Endothelial cell of umbilical vein (primary cell): ENCODE data around the gene LPP. TPM values are rescaled to one million over a fixed set of nuclear protein-coding genes. Genes with fewer than 3 reads are reported as not detected.

Experiments used
- BruUV-seq: library from RNA; stranded (reverse); fragments of 400-500 nt; replicated peaks from 2 replicates; lab custom pipeline; 2021; lab: Mats Ljungman, UMichigan
- CTCF ChIA-PET: fragments of 300-600, 350-600 bp; sonication (Branson Sonifier 250); formaldehyde crosslinking; loops from one replicate; lab custom pipeline; 2021; ENCODE audit warnings: antibody characterized with exemption, inconsistent platforms; lab: Charles Lee
- POLR2A ChIA-PET: fragments of 300-600, 350-600 bp; sonication (Branson Sonifier 250); formaldehyde crosslinking; loops from one replicate; lab custom pipeline; 2021; ENCODE audit warnings: antibody characterized with exemption, inconsistent platforms; lab: Charles Lee
- DNase-seq: peaks from one replicate; pipeline ENCODE4 v3.0.0-alpha.2; 2011; ENCODE audit warnings: low read depth, low spot score
- FAIRE-seq: peaks from 2 replicates; lab custom pipeline; 2011; peaks lifted over from hg19 to GRCh38; lab: Jason Lieb, UNC
- H2AFZ ChIP-seq: 2 replicates; pipeline ENCODE4 v1.6.0; 2012; ENCODE audit warnings: low read depth, low read length, control low read depth, inconsistent platforms
- H3K27ac ChIP-seq: 2 replicates; pipeline ENCODE4 v1.5.1; 2011; ENCODE audit warnings: low read depth, mild to moderate bottlenecking, control low read depth, low read length, moderate library complexity; ENCODE audit not compliant: insufficient read depth
- H3K27me3 ChIP-seq, 2 experiments: 2 replicates each; pipeline versions ENCODE4 v1.6.0 to v1.6.1; 2011; ENCODE audit warnings: low read length in 2 of 2, mixed read lengths in 1 of 2; ENCODE audit not compliant: control insufficient read depth in 2 of 2, insufficient read depth in 2 of 2
- H3K36me3 ChIP-seq, 2 experiments: 2 replicates in 1 of 2; 3 replicates in 1 of 2; pipeline ENCODE4 v1.5.1; 2011; ENCODE audit warnings: low read length in 2 of 2, mild to moderate bottlenecking in 1 of 2, moderate library complexity in 1 of 2; ENCODE audit not compliant: control insufficient read depth in 2 of 2, insufficient read depth in 2 of 2; ENCODE audit errors: extremely low read depth in 1 of 2
- H3K4me1 ChIP-seq: 3 replicates; pipeline ENCODE4 v1.5.1; 2011; ENCODE audit warnings: mild to moderate bottlenecking, low read length; ENCODE audit not compliant: control insufficient read depth, insufficient read depth; ENCODE audit errors: extremely low read depth
- H3K4me2 ChIP-seq: 2 replicates; pipeline ENCODE4 v1.6.1; 2011; ENCODE audit warnings: low read length, control low read depth, mixed read lengths; ENCODE audit not compliant: insufficient read depth
- H3K4me3 ChIP-seq, 3 experiments: fragments of 200-600 bp in 1 of 3; sonication (generic), shearing (Covaris generic) in 1 of 3; replicated peaks in 1 of 3; 2 replicates each; pipeline ENCODE4 v1.5.1; 2011 to 2016; ENCODE audit warnings: control low read depth in 3 of 3, low read length in 3 of 3, mild to moderate bottlenecking in 2 of 3, inconsistent platforms in 1 of 3, low read depth in 1 of 3, moderate library complexity in 1 of 3; ENCODE audit not compliant: insufficient read depth in 1 of 3
- H3K79me2 ChIP-seq: 2 replicates; pipeline ENCODE4 v1.6.0; 2012; ENCODE audit warnings: low read length, inconsistent platforms; ENCODE audit not compliant: control insufficient read depth, insufficient read depth
- H3K9ac ChIP-seq: replicated peaks from 2 replicates; pipeline ENCODE3; 2011; ENCODE audit warnings: low read length, control low read depth; ENCODE audit not compliant: insufficient read depth; ENCODE audit errors: extremely low read depth
- H3K9me1 ChIP-seq: replicated peaks from 3 replicates; pipeline ENCODE4 v1.6.0; 2011; ENCODE audit warnings: mild to moderate bottlenecking, low read length; ENCODE audit not compliant: control insufficient read depth, insufficient read depth; ENCODE audit errors: extremely low read depth
- H3K9me3 ChIP-seq: replicated peaks from 2 replicates; pipeline ENCODE4 v1.5.1; 2012; ENCODE audit warnings: low read length, inconsistent platforms; ENCODE audit not compliant: control insufficient read depth, insufficient read depth
- H4K20me1 ChIP-seq: replicated peaks from 2 replicates; pipeline ENCODE3; 2011; ENCODE audit warnings: mild to moderate bottlenecking, low read length; ENCODE audit not compliant: control insufficient read depth, insufficient read depth; ENCODE audit errors: extremely low read depth
- CTCF ChIP-seq, 2 donors: IDR thresholded peaks; 1 replicate in 1 of 2; 2 replicates in 1 of 2; pipeline ENCODE4 v1.5.1; 2011; ENCODE audit warnings: low read length in 2 of 2, mild to moderate bottlenecking in 2 of 2, moderate library complexity in 2 of 2, control low read depth in 1 of 2, inconsistent platforms in 1 of 2, low read depth in 1 of 2; ENCODE audit not compliant: insufficient read depth in 1 of 2; ENCODE audit errors: extremely low read depth in 1 of 2
- EZH2 ChIP-seq: IDR thresholded peaks from 2 replicates; pipeline ENCODE4 v1.6.1; 2012; ENCODE audit warnings: borderline replicate concordance, low read depth, mild to moderate bottlenecking, moderate library complexity, low read length, inconsistent platforms; ENCODE audit not compliant: severe bottlenecking
- FOS ChIP-seq: IDR thresholded peaks from 2 replicates; pipeline ENCODE4 v1.6.1; 2011; ENCODE audit warnings: mild to moderate bottlenecking, low read length, moderate library complexity, borderline replicate concordance; ENCODE audit not compliant: insufficient read depth
- GATA2 ChIP-seq: IDR thresholded peaks from 2 replicates; pipeline ENCODE4 v1.7.0; 2011; ENCODE audit warnings: low read depth, mild to moderate bottlenecking, moderate library complexity, mixed read lengths, low read length; ENCODE audit not compliant: insufficient read length, insufficient read depth
- JUN ChIP-seq: IDR thresholded peaks from 2 replicates; pipeline ENCODE4 v1.6.1; 2011; ENCODE audit warnings: borderline replicate concordance, low read depth; ENCODE audit not compliant: insufficient read length, insufficient read depth
- MAX ChIP-seq: IDR thresholded peaks from 2 replicates; pipeline ENCODE4 v1.6.1; 2011; ENCODE audit not compliant: insufficient read depth, insufficient read length
- MYC ChIP-seq: IDR thresholded peaks from one replicate; pipeline ENCODE4 v1.6.1; 2011; ENCODE audit warnings: mild to moderate bottlenecking, low read depth, low read length
- POLR2A ChIP-seq: IDR thresholded peaks from 2 replicates; pipeline ENCODE4 v1.6.1; 2012; ENCODE audit warnings: low read depth, mild to moderate bottlenecking, control low read depth, low read length
- POLR2AphosphoS5 ChIP-seq: IDR thresholded peaks from 2 replicates; pipeline ENCODE4 v1.6.1; 2012; ENCODE audit warnings: low read depth, mild to moderate bottlenecking, control low read depth, low read length, moderate library complexity; ENCODE audit not compliant: insufficient read depth
- dilution Hi-C: fragments of 300-500 bp; cut with MboI; formaldehyde crosslinking; loops from one replicate; pipeline ENCODE4 v1.15.0; 2019; ENCODE audit warnings: low sequenced_read_pairs; ENCODE audit not compliant: extremely low pct_ligation_motif_present
- intact Hi-C: fragments of 100-400 bp; cut with micrococcal nuclease; formaldehyde crosslinking; loops from one replicate; pipeline ENCODE4 v1.10.0; 2022
- polyA plus RNA-seq, 4 experiments: library from polyadenylated mRNA; depleted of rRNA in 3 of 4; stranded (reverse) in 3 of 4; unstranded in 1 of 4; fragments of >200 nt; gene quantifications; 2 replicates each; pipeline versions ENCODE4 v1.2.1 to v1.2.3, GENCODE V29; 2011 to 2012; ENCODE audit warnings: missing spikeins in 1 of 4
- total RNA-seq: library from RNA; stranded (reverse); gene quantifications from 2 replicates; pipeline ENCODE4 v1.2.3, GENCODE V29; 2021

LPP gene
- total and polyA plus RNA-seq, 2 donors (not counting 3 experiments of a cell fraction or from before 2014, with no cell fraction given) = 16.9 to 153 TPM

- Histone ChIP-seq H3K4me2 (no peak overlapping the region), H3K27ac (no peak overlapping the region), H2AFZ (no peak overlapping the region), H3K79me2 (no peaks in the 10 kb centered on the region), H3K9me1 (no peaks in the 10 kb centered on the region), H3K36me3 (no peaks in the 10 kb centered on the region), H3K9ac (no peak overlapping the region), H3K4me3 (no peak overlapping the region), H3K9me3 (no peaks in the 10 kb centered on the region), H3K4me1 (peaks cover 3% of the 10 kb centered on the region), H4K20me1 (no peaks in the 10 kb centered on the region), H3K27me3 (no peaks in the 10 kb centered on the region)
- DNase-seq (no peak), FAIRE-seq (no peak)
- BruUV-seq = no TSS peak
- dilution Hi-C loops (no loop called here), intact Hi-C loops (no loop called here)
- TF ChIP-seq JUN (no peak), CTCF (IDR thresholded peaks at IDR 0.05; ENCODE audit: extremely low read depth in 1 of 2, insufficient read depth in 1 of 2, low read depth in 1 of 2, low read length in 2 of 2) (no peak), POLR2A (no peak), POLR2AphosphoS5 (no peak), MYC (no peak), FOS (no peak), MAX (no peak), EZH2 (no peak), GATA2 (no peak)
- POLR2A ChIA-PET = no interaction called here
- CTCF ChIA-PET = interaction anchor here (0.9 to 2.3 kb wide), 3 partner anchors 10 to 1187 kb away, joined by 3 to 5 read pairs (median 4); no protein-coding TSS in a partner anchor
Observed at GRCh38 chr3:188926741-188927511, 773.0 kb downstream of the LPP start.
